AG04449 (cell line): ENCODE results near the gene MEAF6.

Experiments
- CTCF ChIA-PET: fragments of 350-600 bp; formaldehyde crosslinking; extraction: SDS; loops from one replicate; lab custom pipeline; 2021; ENCODE audit warnings: antibody characterized with exemption; lab: Yijun Ruan, JAX
- POLR2A ChIA-PET: fragments of 400-600, 350-600 bp; formaldehyde crosslinking; extraction: SDS; loops from one replicate; lab custom pipeline; 2020; ENCODE audit warnings: antibody characterized with exemption, inconsistent platforms; lab: Yijun Ruan, JAX
- DNase-seq: peaks from one replicate; pipeline ENCODE4 v3.0.0-alpha.2; 2010; ENCODE audit warnings: low read depth, low spot score
- H3K4me3 ChIP-seq: 2 replicates; pipeline ENCODE4 v1.5.1; 2011; ENCODE audit warnings: low read depth, mild to moderate bottlenecking, control low read depth, low read length
- CTCF ChIP-seq: IDR thresholded peaks from one replicate; pipeline ENCODE4 v1.5.1; 2011; ENCODE audit warnings: mild to moderate bottlenecking, moderate library complexity, low read length, control low read depth, inconsistent platforms; ENCODE audit not compliant: insufficient read depth; ENCODE audit errors: missing control alignments

The MEAF6 gene

GRCh38 chr1:37487619-37487984 is 27.0 kb downstream of the MEAF6 start:
- H3K4me3 ChIP-seq, result no peak overlapping the region
- POLR2A ChIA-PET, result interaction anchor here (0.7 to 4.4 kb wide), 4 partner anchors 9 to 33 kb away, joined by 3 to 49 read pairs (median 6); partner anchors contain the start of gene ZC3H12A
- no peak for TF ChIP-seq CTCF
- DNase-seq, result no peak
- CTCF ChIA-PET, result interaction anchor here (0.9 to 16.2 kb wide), 14 partner anchors 8 to 971 kb away, joined by 3 to 521 read pairs (median 15); partner anchors contain the start of genes MEAF6 and ZC3H12A

GRCh38 chr1:37486680-37487618 is 27.6 kb downstream of the MEAF6 start:
- POLR2A ChIA-PET, result interaction anchor here (0.7 to 4.4 kb wide), 8 partner anchors 9 to 43 kb away, joined by 3 to 49 read pairs (median 4); partner anchors contain the start of gene ZC3H12A

GRCh38 chr1:37485902-37486679 is 28.5 kb downstream of the MEAF6 start:
- ChIA-PET CTCF (interaction anchor here (1.6 to 16.2 kb wide), 10 partner anchors 10 to 969 kb away, joined by 4 to 521 read pairs (median 26); partner anchors contain the start of genes MEAF6 and ZC3H12A), POLR2A (interaction anchor here (0.9 to 4.4 kb wide), 7 partner anchors 10 to 42 kb away, joined by 3 to 49 read pairs (median 4); partner anchors contain the start of gene ZC3H12A)
- no peak for DNase-seq
- TF ChIP-seq CTCF, result no peak
- no peak overlapping the region for H3K4me3 ChIP-seq

More at GRCh38 chr1:37486680-37487618, 27.6 kb downstream of the MEAF6 start:
- DNase-seq, result no peak
- TF ChIP-seq CTCF, result peak; percentile 98
- CTCF ChIA-PET, result interaction anchor here (0.7 to 16.2 kb wide), 17 partner anchors 9 to 970 kb away, joined by 3 to 521 read pairs (median 8); partner anchors contain the start of genes MEAF6 and ZC3H12A
- H3K4me3 ChIP-seq, result no peak overlapping the region

- ChIA-PET POLR2A (interaction anchor here (4.4 kb wide), 1 partner anchor 9 kb away, joined by 49 read pairs; the partner anchor contains the start of gene ZC3H12A), CTCF (interaction anchor here (0.8 to 16.2 kb wide), 9 partner anchors 10 to 198 kb away, joined by 3 to 521 read pairs (median 19); partner anchors contain the start of genes MEAF6 and ZC3H12A)
- TF ChIP-seq CTCF, result no peak
- no peak for DNase-seq
- H3K4me3 ChIP-seq, result no peak overlapping the region
Observed at GRCh38 chr1:37484325-37485051, 30.1 kb downstream of the MEAF6 start.

GRCh38 chr1:37483785-37484184 is 30.8 kb downstream of the MEAF6 start:
- no peak for DNase-seq
- POLR2A ChIA-PET, result interaction anchor here (0.7 to 4.4 kb wide), 2 partner anchors 9 kb away, joined by 4 to 49 read pairs; partner anchors contain the start of gene ZC3H12A
- TF ChIP-seq CTCF, result no peak
- H3K4me3 ChIP-seq, result no peak overlapping the region
- CTCF ChIA-PET, result interaction anchor here (1.6 to 16.2 kb wide), 3 partner anchors 9 to 26 kb away, joined by 5 to 521 read pairs (median 182); partner anchors contain the start of gene ZC3H12A
